IMR-90 (cell line): ENCODE data around the gene KMT2A. TPM values are rescaled to one million over a fixed set of nuclear protein-coding genes. Genes with fewer than 3 reads are reported as not detected.

ENCODE experiments used
- ATAC-seq: fragments of 200-7000 bp; cut with Tn5 transposase; 2 replicates; pipeline ENCODE4 v1.9.1; 2020; ENCODE audit warnings: low read depth, mild to moderate bottlenecking, moderate library complexity
- BruUV-seq: library from RNA; stranded (reverse); fragments of 400-500 nt; replicated peaks from 2 replicates; lab custom pipeline; 2021; lab: Mats Ljungman, UMichigan
- CTCF ChIA-PET: fragments of 300-600 bp; formaldehyde crosslinking; extraction: SDS; loops from one replicate; lab custom pipeline; 2021; ENCODE audit warnings: antibody characterized with exemption; lab: Yijun Ruan, JAX
- POLR2A ChIA-PET: fragments of 300-600 bp; sonication (Branson Sonifier 250); formaldehyde crosslinking; loops from one replicate; lab custom pipeline; 2022; ENCODE audit warnings: antibody characterized with exemption; ENCODE audit not compliant: unreplicated experiment; lab: Charles Lee
- DNase-seq: peaks from one replicate; pipeline ENCODE4 v3.0.0; 2013
- H2AFZ ChIP-seq: replicated peaks from 2 replicates; pipeline ENCODE3; 2013; ENCODE audit warnings: low read length, mild to moderate bottlenecking; ENCODE audit not compliant: poor library complexity
- H2AK5ac ChIP-seq: 2 replicates; pipeline ENCODE4 v1.6.1; 2013; ENCODE audit warnings: low read depth, low read length, inconsistent platforms
- H2AK9ac ChIP-seq: replicated peaks from 2 replicates; pipeline ENCODE3; 2013; ENCODE audit warnings: mild to moderate bottlenecking, low read depth, low read length, moderate library complexity; ENCODE audit not compliant: poor library complexity
- H2BK120ac ChIP-seq: 2 replicates; pipeline ENCODE4 v1.6.1; 2013; ENCODE audit warnings: low read depth, low read length, inconsistent platforms
- H2BK15ac ChIP-seq: 3 replicates; pipeline ENCODE4 v1.6.1; 2013; ENCODE audit warnings: low read depth, low read length, inconsistent platforms
- H2BK20ac ChIP-seq: 2 replicates; pipeline ENCODE4 v1.6.1; 2013; ENCODE audit warnings: low read depth, mild to moderate bottlenecking, inconsistent platforms, low read length, moderate library complexity
- H2BK5ac ChIP-seq: 2 replicates; pipeline ENCODE4 v1.6.1; 2013; ENCODE audit warnings: mild to moderate bottlenecking, low read depth, low read length, inconsistent platforms; ENCODE audit not compliant: poor library complexity, severe bottlenecking
- H3K14ac ChIP-seq: replicated peaks from 2 replicates; pipeline ENCODE4 v1.6.1; 2013; ENCODE audit warnings: low read depth, low read length, inconsistent platforms
- H3K18ac ChIP-seq: 2 replicates; pipeline ENCODE4 v1.6.1; 2013; ENCODE audit warnings: low read depth, low read length, control low read depth
- H3K23ac ChIP-seq: 2 replicates; pipeline ENCODE4 v1.6.1; 2013; ENCODE audit warnings: low read depth, low read length, inconsistent platforms
- H3K27ac ChIP-seq: 2 replicates; pipeline ENCODE4 v1.5.1; 2013; ENCODE audit warnings: mild to moderate bottlenecking, control low read depth, low read length; ENCODE audit not compliant: insufficient read depth
- H3K27me3 ChIP-seq: 2 replicates; pipeline ENCODE4 v1.6.1; 2013; ENCODE audit warnings: low read length; ENCODE audit not compliant: control insufficient read depth, insufficient read depth
- H3K36me3 ChIP-seq: 2 replicates; pipeline ENCODE4 v1.6.1; 2013; ENCODE audit warnings: low read length, mixed read lengths; ENCODE audit not compliant: control insufficient read depth, insufficient read depth
- H3K4ac ChIP-seq: 2 replicates; pipeline ENCODE4 v1.6.1; 2013; ENCODE audit warnings: low read depth, low read length, inconsistent platforms
- H3K4me1 ChIP-seq: 2 replicates; pipeline ENCODE4 v1.6.1; 2013; ENCODE audit warnings: low read length, mixed read lengths; ENCODE audit not compliant: control insufficient read depth, insufficient read depth
- H3K4me2 ChIP-seq: 2 replicates; pipeline ENCODE4 v1.6.1; 2013; ENCODE audit warnings: low read depth, mild to moderate bottlenecking, control low read depth, low read length, moderate library complexity
- H3K4me3 ChIP-seq: 2 replicates; pipeline ENCODE4 v1.5.1; 2013; ENCODE audit warnings: low read depth, mild to moderate bottlenecking, control low read depth, low read length, moderate library complexity; ENCODE audit not compliant: insufficient read depth
- H3K56ac ChIP-seq: 2 replicates; pipeline ENCODE4 v1.6.1; 2013; ENCODE audit warnings: low read length, inconsistent platforms; ENCODE audit not compliant: insufficient read depth; ENCODE audit errors: extremely low read depth
- H3K79me1 ChIP-seq, 2 experiments: 2 replicates each; pipeline ENCODE4 v1.6.1; 2013; ENCODE audit warnings: low read length in 2 of 2, inconsistent platforms in 1 of 2, low read depth in 1 of 2
- H3K9ac ChIP-seq: 2 replicates; pipeline ENCODE4 v1.6.1; 2013; ENCODE audit warnings: low read depth, low read length, control low read depth
- H3K9me1 ChIP-seq: 2 replicates; pipeline ENCODE4 v1.6.1; 2013; ENCODE audit warnings: low read length, inconsistent platforms; ENCODE audit not compliant: insufficient read depth
- H3K9me3 ChIP-seq: 2 replicates; pipeline ENCODE4 v1.6.1; 2013; ENCODE audit warnings: low read length; ENCODE audit not compliant: control insufficient read depth, insufficient read depth
- H4K20me1 ChIP-seq: 2 replicates; pipeline ENCODE4 v1.6.1; 2013; ENCODE audit warnings: low read length, inconsistent platforms; ENCODE audit not compliant: insufficient read depth
- H4K5ac ChIP-seq: 2 replicates; pipeline ENCODE4 v1.6.1; 2013; ENCODE audit warnings: mild to moderate bottlenecking, low read depth, low read length, control low read depth
- H4K8ac ChIP-seq, 2 experiments: 2 replicates each; pipeline ENCODE4 v1.6.1; 2013; ENCODE audit warnings: low read depth in 2 of 2, low read length in 2 of 2, control low read depth in 1 of 2, inconsistent platforms in 1 of 2
- H4K91ac ChIP-seq: 2 replicates; pipeline ENCODE4 v1.6.1; 2013; ENCODE audit warnings: low read depth, low read length, inconsistent platforms; ENCODE audit not compliant: insufficient read depth
- BHLHE40 ChIP-seq: fragments of 150-350 bp; IDR thresholded peaks from 2 replicates; pipeline ENCODE4 v1.6.1; 2016; ENCODE audit warnings: mild to moderate bottlenecking, low read depth, low read length
- CEBPB ChIP-seq: IDR thresholded peaks from 2 replicates; pipeline ENCODE4 v1.6.1; 2012; ENCODE audit warnings: low read depth, low read length, improper control_type of control experiment
- CHD1 ChIP-seq: IDR thresholded peaks from 2 replicates; pipeline ENCODE4 v1.6.1; 2012; ENCODE audit warnings: low read depth, low read length, improper control_type of control experiment
- FOS ChIP-seq: fragments of 150-350 bp; IDR thresholded peaks from 2 replicates; pipeline ENCODE4 v1.6.1; 2016; ENCODE audit warnings: low read depth, low read length
- MAFK ChIP-seq: IDR thresholded peaks from 2 replicates; pipeline ENCODE4 v1.6.1; 2012; ENCODE audit warnings: low read depth, low read length, improper control_type of control experiment
- MAZ ChIP-seq: IDR thresholded peaks from 2 replicates; pipeline ENCODE4 v1.6.1; 2012; ENCODE audit warnings: low read depth, mild to moderate bottlenecking, low read length, improper control_type of control experiment, moderate library complexity, borderline replicate concordance
- NFE2L2 ChIP-seq: fragments of 150-350 bp; IDR thresholded peaks from 2 replicates; pipeline ENCODE4 v1.6.1; 2016; ENCODE audit warnings: low read depth, mild to moderate bottlenecking, low read length
- POLR2A ChIP-seq: IDR thresholded peaks from 2 replicates; pipeline ENCODE4 v1.6.1; 2012; ENCODE audit warnings: mild to moderate bottlenecking, low read depth, low read length
- RAD21 ChIP-seq: IDR thresholded peaks from 2 replicates; pipeline ENCODE4 v1.6.1; 2012; ENCODE audit warnings: low read length, improper control_type of control experiment
- RCOR1 ChIP-seq: IDR thresholded peaks from 2 replicates; pipeline ENCODE4 v1.6.1; 2012; ENCODE audit warnings: mild to moderate bottlenecking, low read length, improper control_type of control experiment; ENCODE audit not compliant: insufficient replicate concordance
- RFX5 ChIP-seq: IDR thresholded peaks from 2 replicates; pipeline ENCODE4 v1.8.0; 2012; ENCODE audit warnings: low read depth, mild to moderate bottlenecking, low read length, moderate library complexity
- WGBS, 2 experiments: methylation state at CpG; one replicate each; pipeline versions ENCODE4 v1.1.5 to v1.1.7; 2013; ENCODE audit warnings: missing lambda C conversion rate in 2 of 2; ENCODE audit not compliant: insufficient read length in 1 of 2; ENCODE audit errors: extremely low coverage in 2 of 2; 5-methylcytosine and 5-hydroxymethylcytosine counted together
- dilution Hi-C: fragments of 300-500 bp; cut with HindIII; formaldehyde crosslinking; loops from one replicate; pipeline ENCODE4 v1.14.3; 2018; ENCODE audit warnings: low sequenced_read_pairs; ENCODE audit not compliant: unreplicated experiment
- in situ Hi-C: fragments of 300-500 bp; cut with MboI; formaldehyde crosslinking; loops from 3 replicates; pipeline ENCODE4 v1.14.3; 2019; ENCODE audit warnings: low sequenced_read_pairs, inconsistent platforms, mixed read lengths
- intact Hi-C: fragments of 100-400 bp; cut with micrococcal nuclease; formaldehyde crosslinking; loops from 2 replicates; pipeline ENCODE4 v1.10.0; 2022
- polyA plus RNA-seq, 3 experiments: library from polyadenylated mRNA; depleted of rRNA; stranded (reverse); fragments of >200 nt; gene quantifications; 2 replicates each; pipeline ENCODE4 v1.2.3, GENCODE V29; 2012; ENCODE audit warnings: low replicate concordance in 1 of 3
- total RNA-seq: library from RNA; depleted of rRNA; stranded (reverse); fragments of >200 nt; gene quantifications from 2 replicates; pipeline ENCODE4 v1.2.3, GENCODE V29; 2012
- TF ChIP-seq, protein P1 (sequence below): fragments of 150-350 bp; IDR thresholded peaks from 2 replicates; pipeline ENCODE4 v1.6.1; 2017; ENCODE audit warnings: mild to moderate bottlenecking, antibody characterized with exemption, low read length, low read depth
- TF ChIP-seq, protein P2 (sequence below): fragments of 150-350 bp; IDR thresholded peaks from 2 replicates; pipeline ENCODE4 v1.6.1; 2016; ENCODE audit warnings: low read depth, mild to moderate bottlenecking, low read length, moderate library complexity, borderline replicate concordance
- TF ChIP-seq, protein P3 (sequence below): conservative IDR thresholded peaks from 2 replicates; pipeline ENCODE4 v1.5.1; 2012; ENCODE audit warnings: mild to moderate bottlenecking, low read depth, low read length, improper control_type of control experiment

KMT2A gene
- total and polyA plus RNA-seq, 2 of the 4 experiments (the other 2 are of a cell fraction) = 18.2 to 21.1 TPM

DNA sequence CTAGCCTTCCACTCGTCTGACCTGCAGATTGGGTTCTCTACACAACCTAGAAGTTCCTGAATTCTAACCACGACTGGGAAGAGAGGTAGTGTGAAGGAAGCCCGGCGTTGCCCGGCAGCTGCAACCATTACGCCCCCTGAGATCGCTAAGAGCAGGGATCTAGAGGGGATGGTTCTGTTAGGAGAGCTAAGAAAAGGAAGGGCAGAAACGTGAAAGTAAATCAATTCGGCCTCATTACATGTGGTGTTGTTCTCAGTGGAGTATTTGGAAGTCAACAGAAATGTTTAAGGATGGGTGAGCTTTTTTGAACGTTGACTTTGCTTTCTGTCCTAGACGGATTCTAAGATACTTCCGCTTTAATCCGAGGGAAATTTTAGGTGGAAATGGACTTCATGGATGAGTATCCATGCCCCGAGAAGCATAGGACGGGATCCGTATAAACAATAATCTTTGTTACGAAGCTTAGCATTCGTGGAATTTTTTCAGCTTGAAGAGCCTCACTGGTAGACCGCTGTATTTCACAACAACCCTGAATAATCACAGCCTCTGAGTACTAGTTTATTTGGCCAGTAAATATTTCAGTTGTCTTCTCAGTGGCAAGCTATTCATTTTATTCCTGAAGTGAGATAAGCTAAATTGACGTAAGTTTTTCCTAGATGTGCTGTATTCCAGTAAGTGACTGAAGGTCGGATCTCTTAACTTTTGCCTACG lies 34.3 kb upstream of the KMT2A start:
- Histone ChIP-seq H2AFZ (peak overlapping the region; percentile 95), H3K27ac (peak overlapping the region; percentile 91), H3K14ac (peak overlapping the region; percentile 33), H3K23ac (peak overlapping the region; percentile 61), H4K8ac (peak overlapping the region; percentile 65 to 78), H2BK15ac (peak overlapping the region; percentile 6; the same call in 1 of the 3 replicates), H3K56ac (peak overlapping the region; percentile 83), H3K27me3 (no peaks in the 10 kb centered on the region), H2BK20ac (no peak overlapping the region), H3K9ac (peak overlapping the region; percentile 96), H2AK9ac (peak overlapping the region; percentile 11), H4K91ac (peak overlapping the region; percentile 83), H2BK5ac (peak overlapping the region; percentile 98), H2AK5ac (peak overlapping the region; percentile 58), H4K20me1 (peaks cover 36% of the 10 kb centered on the region), H3K9me1 (peaks cover 5% of the 10 kb centered on the region; the same call in 1 of the 2 replicates), H3K4ac (peak overlapping the region; percentile 29), H3K4me3 (peak overlapping the region; percentile 86), H3K9me3 (no peaks in the 10 kb centered on the region), H2BK120ac (peak overlapping the region; percentile 86), H4K5ac (peak overlapping the region; percentile 86), H3K4me2 (peak overlapping the region; percentile 89), H3K36me3 (peaks cover 8% of the 10 kb centered on the region), H3K18ac (peak overlapping the region; percentile 79), H3K79me1 (peaks cover 9 to 32% of the 10 kb centered on the region in 2 experiments), H3K4me1 (peaks cover 5% of the 10 kb centered on the region)
- ChIA-PET CTCF (interaction anchor here (0.6 to 0.8 kb wide), 2 partner anchors 18 to 987 kb away, joined by 3 to 5 read pairs; no protein-coding TSS in a partner anchor), POLR2A (interaction anchor here (0.6 kb wide), 1 partner anchor 120 kb away, joined by 3 read pairs; no protein-coding TSS in a partner anchor)
- dilution Hi-C loops (no loop called here), intact Hi-C loops (loop anchor here (1.0 kb wide), 2 partner anchors 34 to 86 kb away; partner anchors contain the start of gene KMT2A), in situ Hi-C loops (no loop called here)
- WGBS, 2 experiments = 0% methylated on average over 3 of the region's 22 CpGs; no CpG with 5 or more reads in 1 of the 2 experiments
- TSS peak; percentile 11 for BruUV-seq
- peak; percentile 55 for ATAC-seq
- peak; percentile 92 for DNase-seq
- TF ChIP-seq CHD1 = 0 out of 2 replicates have a peak, but pooled peaks have one; percentile 39
- TF ChIP-seq, protein P1, sequence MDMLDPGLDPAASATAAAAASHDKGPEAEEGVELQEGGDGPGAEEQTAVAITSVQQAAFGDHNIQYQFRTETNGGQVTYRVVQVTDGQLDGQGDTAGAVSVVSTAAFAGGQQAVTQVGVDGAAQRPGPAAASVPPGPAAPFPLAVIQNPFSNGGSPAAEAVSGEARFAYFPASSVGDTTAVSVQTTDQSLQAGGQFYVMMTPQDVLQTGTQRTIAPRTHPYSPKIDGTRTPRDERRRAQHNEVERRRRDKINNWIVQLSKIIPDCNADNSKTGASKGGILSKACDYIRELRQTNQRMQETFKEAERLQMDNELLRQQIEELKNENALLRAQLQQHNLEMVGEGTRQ = no peak
- TF ChIP-seq NFE2L2 = no peak
- peak; percentile 99 for TF ChIP-seq CEBPB
- peak; percentile 27; the same call in 1 of the 2 replicates for TF ChIP-seq POLR2A
- no peak for TF ChIP-seq MAZ
- TF ChIP-seq, protein P2, sequence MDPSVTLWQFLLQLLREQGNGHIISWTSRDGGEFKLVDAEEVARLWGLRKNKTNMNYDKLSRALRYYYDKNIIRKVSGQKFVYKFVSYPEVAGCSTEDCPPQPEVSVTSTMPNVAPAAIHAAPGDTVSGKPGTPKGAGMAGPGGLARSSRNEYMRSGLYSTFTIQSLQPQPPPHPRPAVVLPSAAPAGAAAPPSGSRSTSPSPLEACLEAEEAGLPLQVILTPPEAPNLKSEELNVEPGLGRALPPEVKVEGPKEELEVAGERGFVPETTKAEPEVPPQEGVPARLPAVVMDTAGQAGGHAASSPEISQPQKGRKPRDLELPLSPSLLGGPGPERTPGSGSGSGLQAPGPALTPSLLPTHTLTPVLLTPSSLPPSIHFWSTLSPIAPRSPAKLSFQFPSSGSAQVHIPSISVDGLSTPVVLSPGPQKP = no peak
- TF ChIP-seq FOS = no peak
- TF ChIP-seq RAD21 = no peak
- no peak for TF ChIP-seq MAFK
- no peak for TF ChIP-seq RCOR1
- TF ChIP-seq RFX5 = no peak
- TF ChIP-seq, protein P3, sequence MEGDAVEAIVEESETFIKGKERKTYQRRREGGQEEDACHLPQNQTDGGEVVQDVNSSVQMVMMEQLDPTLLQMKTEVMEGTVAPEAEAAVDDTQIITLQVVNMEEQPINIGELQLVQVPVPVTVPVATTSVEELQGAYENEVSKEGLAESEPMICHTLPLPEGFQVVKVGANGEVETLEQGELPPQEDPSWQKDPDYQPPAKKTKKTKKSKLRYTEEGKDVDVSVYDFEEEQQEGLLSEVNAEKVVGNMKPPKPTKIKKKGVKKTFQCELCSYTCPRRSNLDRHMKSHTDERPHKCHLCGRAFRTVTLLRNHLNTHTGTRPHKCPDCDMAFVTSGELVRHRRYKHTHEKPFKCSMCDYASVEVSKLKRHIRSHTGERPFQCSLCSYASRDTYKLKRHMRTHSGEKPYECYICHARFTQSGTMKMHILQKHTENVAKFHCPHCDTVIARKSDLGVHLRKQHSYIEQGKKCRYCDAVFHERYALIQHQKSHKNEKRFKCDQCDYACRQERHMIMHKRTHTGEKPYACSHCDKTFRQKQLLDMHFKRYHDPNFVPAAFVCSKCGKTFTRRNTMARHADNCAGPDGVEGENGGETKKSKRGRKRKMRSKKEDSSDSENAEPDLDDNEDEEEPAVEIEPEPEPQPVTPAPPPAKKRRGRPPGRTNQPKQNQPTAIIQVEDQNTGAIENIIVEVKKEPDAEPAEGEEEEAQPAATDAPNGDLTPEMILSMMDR = no peak
- no peak for TF ChIP-seq BHLHE40
